Measurements from ENCODE around the gene CD93.

- no peak for TF ChIP-seq CTCF (IDR thresholded peaks at IDR 0.05; ENCODE audit: control extremely low read depth in 1 of 3, insufficient read depth in 1 of 3, low read depth in 1 of 3, low read length in 3 of 3)
- no peak for TF ChIP-seq POU5F1 (IDR thresholded peaks at IDR 0.05; ENCODE audit: low read depth, low read length)
- no peak for TF ChIP-seq CEBPB (IDR thresholded peaks at IDR 0.05; ENCODE audit: low read depth, low read length)
- no peak for TF ChIP-seq TEAD4 (IDR thresholded peaks at IDR 0.05; ENCODE audit: low read depth, low read length)
- no peak for TF ChIP-seq ATF2 (IDR thresholded peaks at IDR 0.05; ENCODE audit: low read length)
These were observed 53.9 kb downstream of the CD93 start for GRCh38 chr20:23032056-23032749.

Measured in H1 (cell line).